IMR-90 (cell line): ENCODE data around the gene PTPRC. TPM values are rescaled to one million over a fixed set of nuclear protein-coding genes. Genes with fewer than 3 reads are reported as not detected.

ENCODE experiments used
- ATAC-seq: fragments of 200-7000 bp; cut with Tn5 transposase; 2 replicates; pipeline ENCODE4 v1.9.1; 2020; ENCODE audit warnings: low read depth, mild to moderate bottlenecking, moderate library complexity
- BruUV-seq: library from RNA; stranded (reverse); fragments of 400-500 nt; replicated peaks from 2 replicates; lab custom pipeline; 2021; lab: Mats Ljungman, UMichigan
- CTCF ChIA-PET: fragments of 300-600 bp; formaldehyde crosslinking; extraction: SDS; loops from one replicate; lab custom pipeline; 2021; ENCODE audit warnings: antibody characterized with exemption; lab: Yijun Ruan, JAX
- POLR2A ChIA-PET: fragments of 300-600 bp; sonication (Branson Sonifier 250); formaldehyde crosslinking; loops from one replicate; lab custom pipeline; 2022; ENCODE audit warnings: antibody characterized with exemption; ENCODE audit not compliant: unreplicated experiment; lab: Charles Lee
- DNase-seq: peaks from one replicate; pipeline ENCODE4 v3.0.0; 2013
- H2AFZ ChIP-seq: replicated peaks from 2 replicates; pipeline ENCODE3; 2013; ENCODE audit warnings: low read length, mild to moderate bottlenecking; ENCODE audit not compliant: poor library complexity
- H2AK5ac ChIP-seq: 2 replicates; pipeline ENCODE4 v1.6.1; 2013; ENCODE audit warnings: low read depth, low read length, inconsistent platforms
- H2AK9ac ChIP-seq: replicated peaks from 2 replicates; pipeline ENCODE3; 2013; ENCODE audit warnings: mild to moderate bottlenecking, low read depth, low read length, moderate library complexity; ENCODE audit not compliant: poor library complexity
- H2BK120ac ChIP-seq: 2 replicates; pipeline ENCODE4 v1.6.1; 2013; ENCODE audit warnings: low read depth, low read length, inconsistent platforms
- H2BK15ac ChIP-seq: 3 replicates; pipeline ENCODE4 v1.6.1; 2013; ENCODE audit warnings: low read depth, low read length, inconsistent platforms
- H2BK20ac ChIP-seq: 2 replicates; pipeline ENCODE4 v1.6.1; 2013; ENCODE audit warnings: low read depth, mild to moderate bottlenecking, inconsistent platforms, low read length, moderate library complexity
- H2BK5ac ChIP-seq: 2 replicates; pipeline ENCODE4 v1.6.1; 2013; ENCODE audit warnings: mild to moderate bottlenecking, low read depth, low read length, inconsistent platforms; ENCODE audit not compliant: poor library complexity, severe bottlenecking
- H3K14ac ChIP-seq: replicated peaks from 2 replicates; pipeline ENCODE4 v1.6.1; 2013; ENCODE audit warnings: low read depth, low read length, inconsistent platforms
- H3K18ac ChIP-seq: 2 replicates; pipeline ENCODE4 v1.6.1; 2013; ENCODE audit warnings: low read depth, low read length, control low read depth
- H3K23ac ChIP-seq: 2 replicates; pipeline ENCODE4 v1.6.1; 2013; ENCODE audit warnings: low read depth, low read length, inconsistent platforms
- H3K27ac ChIP-seq: 2 replicates; pipeline ENCODE4 v1.5.1; 2013; ENCODE audit warnings: mild to moderate bottlenecking, control low read depth, low read length; ENCODE audit not compliant: insufficient read depth
- H3K27me3 ChIP-seq: 2 replicates; pipeline ENCODE4 v1.6.1; 2013; ENCODE audit warnings: low read length; ENCODE audit not compliant: control insufficient read depth, insufficient read depth
- H3K36me3 ChIP-seq: 2 replicates; pipeline ENCODE4 v1.6.1; 2013; ENCODE audit warnings: low read length, mixed read lengths; ENCODE audit not compliant: control insufficient read depth, insufficient read depth
- H3K4ac ChIP-seq: 2 replicates; pipeline ENCODE4 v1.6.1; 2013; ENCODE audit warnings: low read depth, low read length, inconsistent platforms
- H3K4me1 ChIP-seq: 2 replicates; pipeline ENCODE4 v1.6.1; 2013; ENCODE audit warnings: low read length, mixed read lengths; ENCODE audit not compliant: control insufficient read depth, insufficient read depth
- H3K4me2 ChIP-seq: 2 replicates; pipeline ENCODE4 v1.6.1; 2013; ENCODE audit warnings: low read depth, mild to moderate bottlenecking, control low read depth, low read length, moderate library complexity
- H3K4me3 ChIP-seq: 2 replicates; pipeline ENCODE4 v1.5.1; 2013; ENCODE audit warnings: low read depth, mild to moderate bottlenecking, control low read depth, low read length, moderate library complexity; ENCODE audit not compliant: insufficient read depth
- H3K56ac ChIP-seq: 2 replicates; pipeline ENCODE4 v1.6.1; 2013; ENCODE audit warnings: low read length, inconsistent platforms; ENCODE audit not compliant: insufficient read depth; ENCODE audit errors: extremely low read depth
- H3K79me1 ChIP-seq, 2 experiments: 2 replicates each; pipeline ENCODE4 v1.6.1; 2013; ENCODE audit warnings: low read length in 2 of 2, inconsistent platforms in 1 of 2, low read depth in 1 of 2
- H3K9ac ChIP-seq: 2 replicates; pipeline ENCODE4 v1.6.1; 2013; ENCODE audit warnings: low read depth, low read length, control low read depth
- H3K9me1 ChIP-seq: 2 replicates; pipeline ENCODE4 v1.6.1; 2013; ENCODE audit warnings: low read length, inconsistent platforms; ENCODE audit not compliant: insufficient read depth
- H3K9me3 ChIP-seq: 2 replicates; pipeline ENCODE4 v1.6.1; 2013; ENCODE audit warnings: low read length; ENCODE audit not compliant: control insufficient read depth, insufficient read depth
- H4K20me1 ChIP-seq: 2 replicates; pipeline ENCODE4 v1.6.1; 2013; ENCODE audit warnings: low read length, inconsistent platforms; ENCODE audit not compliant: insufficient read depth
- H4K5ac ChIP-seq: 2 replicates; pipeline ENCODE4 v1.6.1; 2013; ENCODE audit warnings: mild to moderate bottlenecking, low read depth, low read length, control low read depth
- H4K8ac ChIP-seq, 2 experiments: 2 replicates each; pipeline ENCODE4 v1.6.1; 2013; ENCODE audit warnings: low read depth in 2 of 2, low read length in 2 of 2, control low read depth in 1 of 2, inconsistent platforms in 1 of 2
- H4K91ac ChIP-seq: 2 replicates; pipeline ENCODE4 v1.6.1; 2013; ENCODE audit warnings: low read depth, low read length, inconsistent platforms; ENCODE audit not compliant: insufficient read depth
- CEBPB ChIP-seq: IDR thresholded peaks from 2 replicates; pipeline ENCODE4 v1.6.1; 2012; ENCODE audit warnings: low read depth, low read length, improper control_type of control experiment
- CHD1 ChIP-seq: IDR thresholded peaks from 2 replicates; pipeline ENCODE4 v1.6.1; 2012; ENCODE audit warnings: low read depth, low read length, improper control_type of control experiment
- ELK1 ChIP-seq: fragments of 150-350 bp; IDR thresholded peaks from 2 replicates; pipeline ENCODE4 v1.6.1; 2016; ENCODE audit warnings: low read depth, mild to moderate bottlenecking, low read length, moderate library complexity, borderline replicate concordance
- FOS ChIP-seq: fragments of 150-350 bp; IDR thresholded peaks from 2 replicates; pipeline ENCODE4 v1.6.1; 2016; ENCODE audit warnings: low read depth, low read length
- MAFK ChIP-seq: IDR thresholded peaks from 2 replicates; pipeline ENCODE4 v1.6.1; 2012; ENCODE audit warnings: low read depth, low read length, improper control_type of control experiment
- NFE2L2 ChIP-seq: fragments of 150-350 bp; IDR thresholded peaks from 2 replicates; pipeline ENCODE4 v1.6.1; 2016; ENCODE audit warnings: low read depth, mild to moderate bottlenecking, low read length
- POLR2A ChIP-seq: IDR thresholded peaks from 2 replicates; pipeline ENCODE4 v1.6.1; 2012; ENCODE audit warnings: mild to moderate bottlenecking, low read depth, low read length
- RAD21 ChIP-seq: IDR thresholded peaks from 2 replicates; pipeline ENCODE4 v1.6.1; 2012; ENCODE audit warnings: low read length, improper control_type of control experiment
- RFX5 ChIP-seq: IDR thresholded peaks from 2 replicates; pipeline ENCODE4 v1.8.0; 2012; ENCODE audit warnings: low read depth, mild to moderate bottlenecking, low read length, moderate library complexity
- SMC3 ChIP-seq: fragments of 150-350 bp; IDR thresholded peaks from 2 replicates; pipeline ENCODE4 v1.6.1; 2016; ENCODE audit warnings: low read depth, mild to moderate bottlenecking, antibody characterized with exemption, low read length, moderate library complexity
- WGBS, 2 experiments: methylation state at CpG; one replicate each; pipeline versions ENCODE4 v1.1.5 to v1.1.7; 2013; ENCODE audit warnings: missing lambda C conversion rate in 2 of 2; ENCODE audit not compliant: insufficient read length in 1 of 2; ENCODE audit errors: extremely low coverage in 2 of 2; 5-methylcytosine and 5-hydroxymethylcytosine counted together
- dilution Hi-C: fragments of 300-500 bp; cut with HindIII; formaldehyde crosslinking; loops from one replicate; pipeline ENCODE4 v1.14.3; 2018; ENCODE audit warnings: low sequenced_read_pairs; ENCODE audit not compliant: unreplicated experiment
- in situ Hi-C: fragments of 300-500 bp; cut with MboI; formaldehyde crosslinking; loops from 3 replicates; pipeline ENCODE4 v1.14.3; 2019; ENCODE audit warnings: low sequenced_read_pairs, inconsistent platforms, mixed read lengths
- intact Hi-C: fragments of 100-400 bp; cut with micrococcal nuclease; formaldehyde crosslinking; loops from 2 replicates; pipeline ENCODE4 v1.10.0; 2022
- polyA plus RNA-seq, 3 experiments: library from polyadenylated mRNA; depleted of rRNA; stranded (reverse); fragments of >200 nt; gene quantifications; 2 replicates each; pipeline ENCODE4 v1.2.3, GENCODE V29; 2012; ENCODE audit warnings: low replicate concordance in 1 of 3
- total RNA-seq: library from RNA; depleted of rRNA; stranded (reverse); fragments of >200 nt; gene quantifications from 2 replicates; pipeline ENCODE4 v1.2.3, GENCODE V29; 2012

The PTPRC gene
- total and polyA plus RNA-seq, 2 of the 4 experiments (the other 2 are of a cell fraction) = not detected

GRCh38 chr1:198632007-198632406 lies 6.8 kb upstream of the PTPRC start:
- Histone ChIP-seq H3K4ac (no peak overlapping the region), H3K36me3 (no peaks in the 10 kb centered on the region), H2BK5ac (no peak overlapping the region), H2AK9ac (no peak overlapping the region), H3K18ac (no peak overlapping the region), H3K27ac (no peak overlapping the region), H2BK120ac (no peak overlapping the region), H3K56ac (no peak overlapping the region), H3K14ac (no peak overlapping the region), H3K23ac (no peak overlapping the region), H2BK15ac (no peak overlapping the region), H4K20me1 (no peaks in the 10 kb centered on the region), H3K4me1 (no peaks in the 10 kb centered on the region; the same call in 1 of the 2 replicates), H2AFZ (no peak overlapping the region), H3K4me3 (no peak overlapping the region), H3K9me3 (no peaks in the 10 kb centered on the region), H2AK5ac (no peak overlapping the region), H2BK20ac (no peak overlapping the region), H3K9me1 (no peaks in the 10 kb centered on the region), H4K8ac (no peak overlapping the region), H4K91ac (no peak overlapping the region), H3K79me1 (no peaks in the 10 kb centered on the region), H3K4me2 (no peak overlapping the region), H3K9ac (no peak overlapping the region), H4K5ac (no peak overlapping the region), H3K27me3 (no peaks in the 10 kb centered on the region)
- ChIA-PET POLR2A (no interaction called here), CTCF (no interaction called here)
- intact Hi-C loops (no loop called here), in situ Hi-C loops (no loop called here), dilution Hi-C loops (no loop called here)
- WGBS, 2 experiments = no CpG with 5 or more reads among the region's 2 CpGs
- ATAC-seq (no peak), DNase-seq (no peak)
- no TSS peak for BruUV-seq
- no peak for TF ChIP-seq RAD21
- TF ChIP-seq RFX5 = no peak
- TF ChIP-seq ELK1 = no peak
- no peak for TF ChIP-seq POLR2A
- TF ChIP-seq CEBPB = no peak
- no peak for TF ChIP-seq CHD1
- no peak for TF ChIP-seq FOS
- no peak for TF ChIP-seq SMC3
- TF ChIP-seq MAFK = no peak
- TF ChIP-seq NFE2L2 = no peak
